ENCODE data around the gene ASGR1. TPM values are rescaled to one million over a fixed set of nuclear protein-coding genes. Genes with fewer than 3 reads are reported as not detected.

Gene ASGR1
- 1 to 10 TPM in 1 of 4 donors, under 1 TPM in 1, not detected in 2; 0.54 to 1.2 TPM for total RNA-seq

GRCh38 chr17:7179317-7180254, at the start of gene ASGR1:
TSS of gene ASGR1 (minus strand) at chr17:7179370. CDS start at chr17:7178563, 807 bp downstream.
- Histone ChIP-seq H3K27ac (no peak within 1 kb of the TSS), H3K27me3 (peaks cover 44% of the 10 kb centered on the region), H3K36me3 (no peaks in the 10 kb centered on the region), H3K9me3 (no peaks in the 10 kb centered on the region), H3K4me1 (peaks cover 0 to 17% (median 12%) of the 10 kb centered on the region in 3 donors), H3K4me3 (no peak within 1 kb of the TSS)
- 33% methylated on average over 6 of the region's 20 CpGs; no CpG with 5 or more reads in 1 of the 2 donors for WGBS, 2 donors (ENCODE audit: low coverage in 1 of 2)
- ATAC-seq: no peak
- TF ChIP-seq EP300 (IDR thresholded peaks at IDR 0.05) (no peak), CTCF (IDR thresholded peaks at IDR 0.05) (no peak), POLR2AphosphoS5 (IDR thresholded peaks at IDR 0.05) (no peak), POLR2A (IDR thresholded peaks at IDR 0.05) (no peak)

- no peaks in the 10 kb centered on the region for H3K27me3 ChIP-seq
- peak overlapping the region in 1 of 4 donors; percentile 24 for H3K27ac ChIP-seq
- H3K36me3 ChIP-seq: peaks cover 0 to 69% of the 10 kb centered on the region in 2 donors
- peaks cover 0 to 46% (median 12%) of the 10 kb centered on the region in 3 donors for H3K4me1 ChIP-seq
- no peak for ATAC-seq
- TF ChIP-seq POLR2A (IDR thresholded peaks at IDR 0.05) (no peak), EP300 (IDR thresholded peaks at IDR 0.05) (no peak), CTCF (IDR thresholded peaks at IDR 0.05) (no peak), POLR2AphosphoS5 (IDR thresholded peaks at IDR 0.05) (no peak)
- H3K4me3 ChIP-seq: no peak overlapping the region
- 89% methylated on average over 5 of the region's 14 CpGs; no CpG with 5 or more reads in 1 of the 2 donors for WGBS, 2 donors (ENCODE audit: low coverage in 1 of 2)
- no peaks in the 10 kb centered on the region for H3K9me3 ChIP-seq
Measured at GRCh38 chr17:7228920-7229319, 49.8 kb upstream of the ASGR1 start.

- no peak for TF ChIP-seq POLR2AphosphoS5 (IDR thresholded peaks at IDR 0.05)
- no peak for TF ChIP-seq EP300 (IDR thresholded peaks at IDR 0.05)
- TF ChIP-seq CTCF (IDR thresholded peaks at IDR 0.05): no peak
- TF ChIP-seq POLR2A (IDR thresholded peaks at IDR 0.05): no peak
- 80 to 86% methylated on average over 1 to 2 of the region's 31 CpGs for WGBS, 2 donors (ENCODE audit: low coverage in 1 of 2)
- H3K27ac ChIP-seq: peak overlapping the region in 1 of 4 donors; percentile 62
Measured at GRCh38 chr17:7226721-7227710, 47.8 kb upstream of the ASGR1 start.

GRCh38 chr17:7225711-7226331, 46.7 kb upstream of the ASGR1 start:
- Histone ChIP-seq H3K4me1 (peaks cover 0 to 31% (median 3%) of the 10 kb centered on the region in 3 donors), H3K36me3 (peaks cover 0 to 99% of the 10 kb centered on the region in 2 donors), H3K9me3 (no peaks in the 10 kb centered on the region), H3K27ac (peak overlapping the region in 3 of 4 donors; percentile 32 to 62 (median 39)), H3K27me3 (no peaks in the 10 kb centered on the region), H3K4me3 (no peak overlapping the region)
- TF ChIP-seq EP300 (IDR thresholded peaks at IDR 0.05) (no peak), POLR2AphosphoS5 (IDR thresholded peaks at IDR 0.05) (no peak), POLR2A (IDR thresholded peaks at IDR 0.05) (no peak), CTCF (IDR thresholded peaks at IDR 0.05) (no peak)
- no peak for ATAC-seq
- WGBS, 2 donors (ENCODE audit: low coverage in 1 of 2): 74% methylated on average over 3 of the region's 21 CpGs; no CpG with 5 or more reads in 1 of the 2 donors

More at GRCh38 chr17:7226721-7227710, 47.8 kb upstream of the ASGR1 start:
- H3K36me3 ChIP-seq: peaks cover 0 to 88% of the 10 kb centered on the region in 2 donors
- ATAC-seq: no peak
- H3K4me1 ChIP-seq: peaks cover 0 to 31% (median under 1%) of the 10 kb centered on the region in 3 donors
- no peaks in the 10 kb centered on the region for H3K27me3 ChIP-seq
- no peak overlapping the region for H3K4me3 ChIP-seq
- H3K9me3 ChIP-seq: no peaks in the 10 kb centered on the region
